ENCODE results near the gene GPR156.
A peak's percentile ranks its signal among the peaks of the same experiment; 100 is the strongest.

The GPR156 gene

DNA sequence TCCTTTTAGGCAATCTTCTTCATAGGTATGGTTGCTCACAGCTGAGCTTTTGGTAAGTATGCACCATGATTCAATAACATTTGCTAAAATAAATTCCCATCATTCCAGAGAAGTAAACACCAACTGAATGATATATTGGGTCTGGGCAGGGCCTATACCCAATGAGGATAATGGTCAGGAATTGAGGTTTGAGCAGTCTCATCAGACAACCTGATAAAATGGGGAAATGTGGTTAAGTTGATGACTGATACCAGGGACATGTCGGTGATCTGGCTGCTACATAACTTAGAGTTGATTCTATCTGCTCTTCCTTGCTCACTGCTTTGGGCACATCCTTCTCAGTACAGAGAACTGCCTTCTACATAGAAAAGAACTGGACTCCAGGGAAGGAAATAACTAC lies 92.9 kb downstream of the GPR156 start:
- no peak for FAIRE-seq

DNA sequence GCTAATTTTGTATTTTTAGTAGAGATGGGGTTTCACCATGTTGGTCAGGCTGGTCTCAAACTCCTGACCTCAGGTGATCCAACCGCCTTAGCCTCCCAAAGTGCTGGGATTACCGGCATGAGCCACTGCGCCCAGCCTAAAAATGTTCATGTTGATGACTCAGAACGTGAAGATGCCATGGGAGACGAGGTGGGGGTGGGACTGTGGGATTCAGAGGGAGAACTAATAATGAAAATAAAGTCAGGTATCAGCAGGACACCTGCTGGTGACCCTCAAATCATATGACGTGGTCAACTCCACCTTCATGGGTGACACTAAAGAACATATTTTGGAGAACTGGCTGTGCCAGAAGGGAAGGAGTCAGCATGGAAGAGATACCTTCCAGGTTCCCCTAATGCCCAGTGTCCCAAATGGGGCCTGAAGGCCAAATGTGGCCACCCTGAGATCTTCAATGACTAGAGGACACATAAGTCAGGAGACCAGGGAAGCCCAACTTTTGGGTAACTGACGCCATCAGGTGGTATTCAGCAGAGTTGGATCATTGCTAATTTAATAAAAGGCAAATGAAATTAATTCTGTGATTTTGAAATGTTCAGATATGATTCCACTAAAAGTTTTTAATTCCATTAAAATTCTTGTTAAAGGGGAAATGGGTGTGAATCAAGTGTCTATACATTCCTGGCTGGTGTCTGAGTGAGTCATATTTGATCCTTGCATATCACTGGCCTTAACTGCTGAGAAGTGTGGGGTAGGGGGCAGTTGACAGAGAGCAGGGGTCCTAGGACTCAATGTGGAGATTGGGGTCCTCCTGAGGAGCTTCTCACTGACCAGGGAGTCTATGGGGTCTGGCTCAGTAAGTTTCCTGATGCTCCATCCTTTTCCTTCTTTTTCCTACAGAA lies 102.2 kb downstream of the GPR156 start:
- FAIRE-seq, result no peak

DNA sequence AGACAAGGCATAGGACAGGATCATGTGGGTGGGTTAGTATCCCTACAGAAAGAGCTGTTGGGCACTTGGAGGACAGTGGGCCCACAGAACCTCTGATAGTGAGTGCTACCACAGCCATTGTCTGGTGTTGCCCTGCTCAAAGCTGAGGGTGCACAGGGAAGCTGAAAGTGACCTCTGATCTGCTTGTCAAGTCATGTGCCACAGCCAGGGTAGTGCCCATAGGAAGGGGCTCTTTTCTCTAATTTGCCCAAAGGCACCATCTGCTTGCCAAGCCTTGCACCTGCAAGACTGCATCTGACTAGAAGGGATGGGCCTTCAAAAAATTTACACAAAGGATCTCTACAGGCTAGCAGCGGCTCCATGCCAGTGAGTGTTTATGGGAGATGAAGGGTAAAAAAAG lies 103.4 kb downstream of the GPR156 start:
- FAIRE-seq, result no peak

DNA sequence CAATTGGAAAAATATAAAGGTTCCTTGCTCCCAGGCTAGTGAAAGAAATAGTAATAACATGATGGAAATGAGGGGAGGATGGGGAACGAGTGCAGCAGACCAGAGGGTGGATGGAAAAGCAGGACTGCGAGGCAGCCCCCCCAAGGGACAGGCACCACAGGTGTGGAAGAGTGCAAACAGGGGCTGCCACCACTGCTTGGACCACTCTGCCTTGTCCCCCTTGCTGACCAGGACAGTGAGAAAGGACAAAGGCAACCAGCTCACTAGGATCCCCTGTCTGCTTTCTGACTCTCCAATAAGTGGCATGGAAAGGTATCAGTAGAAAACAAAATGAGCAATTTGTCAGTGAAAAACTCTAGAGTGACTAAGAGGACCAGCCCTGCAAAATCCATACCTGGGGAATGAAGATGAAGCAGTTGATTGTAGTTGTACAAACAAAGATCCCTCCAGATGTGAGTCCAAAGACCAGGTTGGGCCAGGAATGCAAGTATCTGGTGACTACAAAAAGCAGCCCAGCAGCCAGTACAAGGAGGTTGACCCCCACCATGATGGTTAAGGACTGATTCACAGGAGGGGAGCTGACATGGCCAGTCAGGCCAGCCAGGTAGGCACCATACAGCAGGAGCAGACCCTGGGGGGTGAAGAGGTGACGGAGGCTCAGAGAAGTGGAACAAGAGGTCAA lies 104.2 kb downstream of the GPR156 start:
- FAIRE-seq, result no peak

DNA sequence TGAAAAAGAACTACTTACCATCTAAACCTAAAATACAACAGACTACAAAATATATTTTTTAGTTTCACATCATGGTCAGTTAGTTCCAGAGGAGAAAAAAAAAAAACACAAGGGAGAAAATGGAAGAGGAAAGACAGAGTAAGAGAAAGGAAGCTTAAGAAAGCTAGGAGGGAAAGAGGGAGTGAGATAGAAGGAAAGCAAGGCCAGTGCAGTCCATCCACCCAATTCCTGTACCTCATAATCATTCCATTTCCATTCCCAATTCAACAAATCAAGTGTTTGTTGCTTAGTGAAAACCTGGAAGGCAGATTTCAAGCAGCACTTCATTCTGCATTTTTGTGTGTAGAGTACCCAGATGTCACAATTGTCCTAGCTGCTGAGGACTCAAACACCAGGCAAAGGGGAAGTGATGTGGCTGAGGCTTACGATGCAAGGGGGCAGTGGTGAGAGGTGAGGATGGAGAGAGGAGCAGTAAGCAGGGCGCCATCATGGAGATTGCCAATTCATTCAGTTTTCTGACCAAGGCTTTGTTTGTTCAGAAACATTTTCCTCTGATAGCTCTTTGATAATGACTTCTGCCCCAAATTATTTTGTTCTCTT lies 107.2 kb downstream of the GPR156 start:
- peak; percentile 87 for FAIRE-seq

DNA sequence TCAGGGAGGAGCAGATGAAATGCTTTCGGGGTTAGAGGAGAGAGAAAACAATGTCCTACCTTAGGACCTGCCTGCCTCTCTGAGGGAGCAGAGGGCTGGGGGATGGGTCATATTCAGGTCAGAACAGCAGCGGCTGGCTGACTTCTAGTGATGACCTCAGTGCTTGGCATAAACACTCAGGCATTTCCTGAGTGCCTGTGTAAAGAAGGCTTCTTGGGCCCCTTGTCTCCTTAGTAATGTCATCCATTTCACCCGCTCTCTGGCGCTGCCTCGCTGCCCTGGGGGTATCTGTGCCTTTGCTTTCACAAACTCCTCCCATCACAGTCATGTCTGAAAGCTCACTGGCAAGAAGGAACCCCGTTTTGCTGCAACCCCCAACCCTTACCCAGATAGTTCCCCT lies 107.9 kb downstream of the GPR156 start:
- peak; percentile 55 for FAIRE-seq

DNA sequence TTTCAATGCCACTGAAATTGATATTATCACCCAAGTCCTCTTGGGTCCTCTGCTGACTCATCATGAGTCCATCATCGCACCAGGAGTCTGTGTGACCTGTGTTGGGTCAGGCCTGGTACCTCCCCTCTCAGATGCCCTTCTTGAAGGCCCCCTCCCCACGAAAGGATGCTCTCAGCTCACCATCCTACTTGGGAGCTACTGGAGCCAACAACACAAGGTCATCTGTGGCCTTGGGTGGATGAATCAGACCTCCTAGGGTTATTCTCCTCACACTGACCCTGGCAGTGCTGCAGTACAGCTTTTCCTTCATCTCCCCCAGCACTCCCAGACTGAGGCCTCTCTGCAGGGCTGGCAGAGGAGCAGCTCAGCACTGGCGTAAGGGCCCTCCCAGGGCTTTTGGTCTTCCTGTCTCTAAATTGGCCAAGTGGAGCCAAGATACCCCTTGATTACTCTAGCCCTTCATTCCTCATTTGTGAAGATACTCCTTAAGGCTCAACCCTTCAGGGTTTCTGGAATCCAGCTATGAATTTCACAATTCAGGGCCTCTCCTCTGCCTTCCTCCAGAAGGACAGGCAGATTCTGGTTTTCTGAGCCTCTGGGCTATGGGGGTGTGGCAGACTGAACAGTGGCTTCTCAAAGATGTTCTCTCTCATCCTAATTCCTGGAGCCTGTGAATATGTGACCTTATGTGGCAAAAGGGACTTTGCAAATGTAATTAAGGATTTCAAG lies 110.0 kb downstream of the GPR156 start:
- FAIRE-seq, result no peak

DNA sequence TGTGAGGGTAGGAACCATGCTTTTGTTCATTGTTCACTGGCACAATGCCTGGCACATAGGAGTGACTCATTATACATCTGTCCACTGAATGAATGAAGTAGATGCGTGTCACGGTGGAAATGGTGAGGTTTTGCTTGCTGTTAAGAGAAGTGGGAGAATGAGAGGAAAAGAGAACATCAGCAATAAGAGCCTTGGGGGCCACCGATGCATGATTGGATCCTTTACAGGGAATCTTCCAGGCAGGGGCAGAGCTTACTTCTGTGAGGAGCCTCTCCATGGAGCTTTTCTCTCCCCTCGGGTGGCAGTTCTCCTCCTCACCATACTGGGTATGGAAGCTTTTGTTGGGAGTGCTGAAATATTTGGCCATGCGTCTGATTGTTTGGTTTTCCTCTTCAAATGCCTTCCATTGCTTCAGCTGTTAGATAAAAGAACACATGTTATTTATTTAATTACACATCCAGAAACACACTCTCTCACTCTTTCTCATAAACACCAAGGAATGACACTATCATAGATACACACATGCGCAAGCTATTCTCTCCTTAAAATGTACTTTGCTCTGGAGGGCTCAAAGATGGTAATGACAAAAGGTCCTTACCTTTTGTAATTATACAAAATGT lies 111.9 kb downstream of the GPR156 start:
- no peak for FAIRE-seq

DNA sequence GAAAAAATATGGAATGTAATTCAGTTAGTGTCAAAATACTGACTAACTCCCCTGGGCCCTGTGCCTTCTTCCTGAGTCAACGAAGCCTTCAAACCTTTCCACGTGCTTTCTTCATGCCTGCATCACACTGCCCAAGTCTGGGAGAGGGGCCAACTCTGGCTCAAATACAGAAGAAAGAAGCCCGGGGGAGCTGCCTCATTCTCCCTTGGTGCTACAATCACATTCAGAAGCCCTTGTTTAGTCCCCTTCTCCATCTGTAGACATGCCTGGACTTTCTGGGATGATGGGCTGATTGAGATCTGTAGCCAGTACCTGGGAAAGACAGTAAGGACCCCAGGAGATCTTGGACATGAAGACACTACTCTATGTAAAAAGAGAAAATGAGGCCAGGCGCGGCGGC lies 113.0 kb downstream of the GPR156 start:
- no peak for FAIRE-seq

DNA sequence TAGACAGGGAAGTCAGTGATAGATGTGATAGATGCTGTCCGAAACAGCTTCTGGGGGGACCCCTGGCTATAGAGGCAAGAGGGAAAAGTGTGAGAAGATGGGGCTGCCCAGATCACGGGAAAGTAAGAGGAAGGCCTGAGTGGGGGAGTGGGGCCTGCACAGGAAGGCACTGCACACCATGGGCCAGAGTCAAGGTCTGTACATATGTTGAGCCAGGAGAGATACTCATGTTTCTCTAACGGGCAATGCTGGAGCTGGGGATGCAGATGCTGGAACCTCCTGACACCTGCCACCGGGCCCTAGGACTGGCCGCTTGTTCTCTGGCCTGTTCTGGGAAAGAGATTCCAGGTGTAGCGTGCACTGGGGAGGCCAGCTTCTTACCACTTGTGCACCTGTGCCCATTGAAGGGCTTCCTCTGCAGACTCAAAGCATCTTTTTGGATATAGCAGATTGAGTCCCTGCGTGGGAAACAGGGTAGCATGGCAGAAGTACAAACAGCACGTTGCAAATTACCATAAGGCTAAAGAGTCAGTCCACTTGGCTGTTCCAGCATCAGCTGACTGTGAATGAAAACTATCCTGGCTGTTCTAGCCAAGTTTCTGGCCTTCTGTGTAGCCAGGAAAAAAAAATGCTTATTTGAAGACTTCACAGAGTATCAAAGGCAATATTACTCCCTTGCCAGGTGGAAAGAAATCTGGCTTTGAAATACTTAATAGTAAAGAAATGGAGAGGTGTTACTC lies 113.7 kb downstream of the GPR156 start:
- no peak for FAIRE-seq

DNA sequence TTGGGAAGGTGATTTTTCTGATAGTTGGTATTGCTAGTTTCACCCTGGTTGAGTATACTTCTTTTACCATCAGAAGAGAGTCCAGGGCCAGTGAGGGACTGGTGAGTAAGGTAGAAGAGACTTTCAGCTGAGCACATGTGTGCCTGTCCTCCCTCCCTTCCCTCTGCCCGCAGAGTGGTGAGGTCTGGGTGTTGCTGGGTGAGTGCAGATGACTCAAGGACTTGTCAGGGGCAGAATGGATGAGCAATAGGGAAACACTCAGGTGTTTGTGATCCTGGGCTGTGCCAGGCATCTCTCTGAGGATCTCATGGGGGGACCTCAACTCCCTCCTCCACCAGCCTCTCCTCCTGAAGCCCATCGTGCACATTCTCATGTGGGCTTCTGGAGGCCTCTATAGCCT lies 114.8 kb downstream of the GPR156 start:
- FAIRE-seq, result peak; percentile 51

DNA sequence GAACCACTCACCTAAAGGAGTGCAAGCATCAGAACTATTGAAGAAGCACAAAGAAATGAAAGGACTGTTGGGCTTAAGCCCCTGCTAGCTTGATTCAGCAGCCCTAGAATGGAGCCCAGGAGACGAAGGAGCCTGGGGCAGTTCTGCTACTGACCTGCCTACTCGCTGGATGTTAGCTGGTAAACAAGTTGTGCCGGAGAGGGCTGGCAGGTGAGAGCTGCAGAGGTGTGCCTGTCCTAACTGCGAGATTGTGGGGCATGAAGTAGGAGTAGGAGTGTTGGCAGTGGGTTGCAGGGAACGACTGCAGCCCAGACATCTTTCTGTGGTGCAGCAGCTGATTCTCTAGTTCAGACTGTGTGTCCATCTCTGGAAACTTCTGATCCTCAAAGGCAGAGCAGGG lies 115.6 kb downstream of the GPR156 start:
- FAIRE-seq, result no peak

DNA sequence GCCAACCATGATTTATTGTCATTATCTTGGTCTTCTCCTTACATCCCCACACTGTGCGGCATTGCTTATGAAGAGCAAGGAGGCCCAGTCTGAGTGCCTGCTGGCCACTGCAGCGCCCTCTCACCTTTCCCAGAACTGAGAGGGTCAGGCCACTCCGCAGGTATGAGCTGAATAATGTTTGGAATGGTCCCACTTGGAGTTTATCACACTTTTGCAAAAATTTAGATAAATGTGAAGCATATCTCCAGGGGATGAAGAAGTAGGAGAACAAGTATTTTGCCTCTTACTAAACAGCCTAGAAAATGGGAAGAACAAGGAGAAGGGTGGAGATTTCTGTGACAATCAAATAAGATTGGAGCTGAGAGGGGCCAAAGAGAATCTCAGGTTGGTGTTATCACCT lies 116.4 kb downstream of the GPR156 start:
- FAIRE-seq, result no peak

DNA sequence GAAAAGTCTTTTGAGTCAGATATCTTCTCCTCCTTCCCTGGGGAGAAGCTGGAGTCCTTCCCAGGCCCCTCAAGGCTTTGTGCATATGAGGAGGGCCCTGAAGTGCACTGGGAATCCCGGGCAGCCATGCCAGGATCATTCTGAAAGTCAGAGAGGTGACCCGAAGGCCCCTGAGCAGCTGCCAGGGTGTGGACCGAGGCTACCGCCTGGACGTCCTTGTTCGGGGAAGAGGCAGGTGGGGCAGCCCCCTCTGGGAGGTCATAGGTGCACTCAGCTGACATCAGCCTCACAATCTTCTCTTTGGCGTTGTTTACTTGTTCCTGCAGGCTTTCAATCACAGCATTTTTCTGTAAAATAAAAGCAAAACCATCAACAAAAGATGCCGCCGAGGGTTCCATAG lies 117.0 kb downstream of the GPR156 start:
- FAIRE-seq, result no peak

DNA sequence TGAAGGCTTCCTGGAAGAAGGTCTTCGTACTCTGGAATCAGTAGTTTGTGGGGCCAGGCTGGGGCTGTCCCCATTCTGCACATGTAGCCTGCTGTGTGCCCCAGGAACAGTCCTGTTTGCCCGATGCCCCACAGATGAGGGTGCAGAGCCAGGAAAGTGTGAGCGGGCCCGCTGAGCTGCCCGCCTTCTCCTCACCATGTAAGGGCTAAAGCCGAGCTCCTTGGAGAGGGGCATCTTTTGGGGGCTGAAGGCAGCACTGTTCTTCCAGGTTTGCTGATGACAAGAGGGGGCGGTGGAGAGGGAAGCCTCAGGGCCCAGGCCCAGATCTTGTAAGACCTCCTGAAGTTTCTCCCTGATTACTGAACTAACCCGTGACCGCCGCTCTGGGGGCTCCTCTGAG lies 117.5 kb downstream of the GPR156 start:
- no peak for FAIRE-seq

DNA sequence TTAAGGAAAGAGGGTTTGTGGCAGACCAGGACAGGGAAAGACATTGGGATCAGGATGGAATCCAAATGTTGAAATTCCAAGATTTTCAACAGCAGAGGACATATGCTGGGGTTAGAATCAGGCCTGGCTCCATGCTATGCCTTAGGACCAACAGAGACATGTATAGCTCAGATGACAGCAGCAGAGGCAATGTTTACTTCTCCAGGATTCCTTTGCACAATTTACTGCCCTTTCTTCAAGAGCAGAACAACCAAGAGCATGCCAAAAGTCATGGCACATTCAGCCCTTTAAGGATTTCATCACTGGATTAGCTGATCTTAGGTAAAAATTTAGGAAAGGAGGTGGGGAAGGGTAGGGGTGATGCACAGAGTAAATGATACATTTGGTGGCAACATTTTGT lies 121.2 kb downstream of the GPR156 start:
- FAIRE-seq, result no peak

DNA sequence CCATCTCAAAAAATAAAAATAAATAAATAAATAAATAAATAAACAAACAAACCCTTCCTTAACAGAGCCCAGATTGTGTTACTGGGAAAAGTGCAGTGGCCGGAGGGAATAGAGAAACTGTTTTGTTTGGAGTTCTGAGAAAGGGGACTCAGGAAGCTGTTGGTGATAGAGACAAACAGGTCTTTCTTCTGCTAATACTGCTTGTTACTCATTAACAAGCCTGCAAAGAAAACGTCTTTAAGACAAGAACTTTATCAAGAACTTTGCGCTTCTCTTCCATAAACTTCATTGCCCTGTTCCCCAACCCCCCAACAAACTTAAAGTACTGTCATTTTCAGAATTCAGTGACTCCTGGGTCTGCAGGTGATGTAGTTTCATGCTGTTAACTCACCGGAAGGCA lies 122.0 kb downstream of the GPR156 start:
- no peak for FAIRE-seq

DNA sequence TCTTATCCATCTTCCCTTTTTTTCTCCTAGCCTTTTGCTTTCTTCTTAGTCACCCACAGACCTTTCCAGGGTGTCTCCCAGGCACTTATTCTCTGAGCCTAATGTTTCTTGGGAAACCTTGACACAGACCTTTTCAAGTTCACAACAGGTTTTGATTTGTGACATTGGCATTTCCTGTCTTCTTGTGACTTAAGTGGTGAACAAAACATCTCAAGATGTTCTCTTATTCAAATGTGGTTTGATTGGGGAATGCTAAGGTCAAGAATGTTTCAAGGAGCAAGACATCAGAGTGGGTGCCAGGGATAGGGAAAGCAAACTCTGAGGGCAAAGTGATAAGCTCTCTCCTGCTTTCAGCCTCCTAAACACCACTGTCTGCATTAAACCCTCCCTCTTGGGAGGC lies 122.6 kb downstream of the GPR156 start:
- FAIRE-seq, result no peak

DNA sequence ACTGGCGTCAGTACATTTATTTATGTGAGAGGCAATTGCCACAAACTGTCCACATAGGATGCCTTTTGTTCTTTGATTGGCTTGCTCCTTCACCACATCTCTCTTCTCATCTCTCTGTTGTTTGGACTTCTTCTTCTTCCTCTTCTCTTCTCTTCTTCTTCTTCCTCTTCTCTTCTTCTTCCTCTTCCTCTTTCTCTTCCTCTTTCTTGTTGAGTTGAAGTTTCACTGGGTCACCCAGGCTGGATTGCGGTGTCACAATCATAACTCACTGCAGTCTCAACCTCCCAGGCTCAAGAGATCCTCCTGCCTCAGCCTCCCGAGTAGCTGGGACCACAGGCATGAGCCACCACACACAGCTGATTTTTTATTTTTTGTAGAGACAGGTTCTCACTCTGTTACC lies 123.1 kb downstream of the GPR156 start:
- no peak for FAIRE-seq

DNA sequence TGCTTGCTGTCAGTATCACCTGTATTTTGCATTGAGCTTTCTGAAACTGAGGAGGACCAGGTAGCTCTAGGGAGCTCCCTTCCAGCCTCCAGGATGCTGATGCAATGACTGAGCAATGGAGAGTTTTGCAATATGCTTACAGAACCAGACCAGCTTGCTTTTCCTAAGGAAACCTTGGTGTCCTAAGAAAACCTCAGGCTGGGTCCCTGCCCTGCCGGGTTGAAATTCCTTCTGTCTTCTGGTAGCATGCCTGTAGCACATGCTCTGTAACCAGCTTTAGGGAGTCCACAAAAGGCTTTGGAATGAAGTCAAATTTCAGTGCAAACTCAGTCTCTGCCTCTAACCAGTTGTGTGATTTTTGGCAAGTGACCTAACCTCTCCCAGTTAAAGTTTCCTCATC lies 125.0 kb downstream of the GPR156 start:
- no peak for FAIRE-seq

DNA sequence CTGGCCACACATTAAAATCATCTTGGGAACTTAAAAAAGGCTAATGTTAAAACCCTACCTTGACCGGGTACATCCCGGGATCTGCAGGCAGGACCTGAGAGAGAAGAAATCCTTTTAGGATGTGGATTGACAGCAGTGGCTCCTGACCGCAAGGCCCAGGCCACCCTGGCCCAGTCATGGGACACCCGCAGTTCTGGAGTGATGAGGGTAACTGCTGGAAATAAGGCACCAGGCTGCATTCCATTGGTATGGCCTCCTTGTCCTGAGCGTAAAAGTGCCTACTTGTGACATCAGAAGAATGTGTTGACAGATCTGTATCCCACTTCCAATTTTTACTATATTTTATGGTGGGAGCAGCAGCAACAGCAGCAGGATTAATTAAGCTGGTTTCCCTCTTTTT lies 127.3 kb downstream of the GPR156 start:
- FAIRE-seq, result no peak

DNA sequence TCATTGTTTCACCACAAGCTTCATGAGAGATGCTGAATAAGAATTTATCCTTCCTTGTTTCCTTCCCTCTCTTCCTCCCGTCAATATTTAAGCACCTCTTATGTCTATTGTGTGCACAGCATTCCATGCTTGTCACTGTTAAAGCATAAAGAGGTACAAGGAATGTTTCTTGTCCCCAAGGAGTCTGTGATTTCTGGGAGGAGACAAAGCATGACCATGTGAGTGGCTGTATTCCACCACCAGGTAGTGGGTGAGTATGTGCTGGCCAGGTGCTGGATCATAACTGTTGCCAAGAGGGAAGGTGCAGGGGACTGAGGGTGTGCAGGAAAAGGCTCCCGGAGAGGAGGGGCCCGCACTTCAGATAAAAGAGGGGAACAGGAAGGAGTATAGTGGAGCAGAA lies 127.9 kb downstream of the GPR156 start:
- no peak for FAIRE-seq

All from islet of Langerhans (tissue), 1 donor.